ENCODE data around the gene ZNRF3. TPM values are rescaled to one million over a fixed set of nuclear protein-coding genes. Genes with fewer than 3 reads are reported as not detected.

ZNRF3 gene
- total RNA-seq, 4 donors from 2014 or later, result 6.1 to 23.2 (median 12.0) TPM

DNA sequence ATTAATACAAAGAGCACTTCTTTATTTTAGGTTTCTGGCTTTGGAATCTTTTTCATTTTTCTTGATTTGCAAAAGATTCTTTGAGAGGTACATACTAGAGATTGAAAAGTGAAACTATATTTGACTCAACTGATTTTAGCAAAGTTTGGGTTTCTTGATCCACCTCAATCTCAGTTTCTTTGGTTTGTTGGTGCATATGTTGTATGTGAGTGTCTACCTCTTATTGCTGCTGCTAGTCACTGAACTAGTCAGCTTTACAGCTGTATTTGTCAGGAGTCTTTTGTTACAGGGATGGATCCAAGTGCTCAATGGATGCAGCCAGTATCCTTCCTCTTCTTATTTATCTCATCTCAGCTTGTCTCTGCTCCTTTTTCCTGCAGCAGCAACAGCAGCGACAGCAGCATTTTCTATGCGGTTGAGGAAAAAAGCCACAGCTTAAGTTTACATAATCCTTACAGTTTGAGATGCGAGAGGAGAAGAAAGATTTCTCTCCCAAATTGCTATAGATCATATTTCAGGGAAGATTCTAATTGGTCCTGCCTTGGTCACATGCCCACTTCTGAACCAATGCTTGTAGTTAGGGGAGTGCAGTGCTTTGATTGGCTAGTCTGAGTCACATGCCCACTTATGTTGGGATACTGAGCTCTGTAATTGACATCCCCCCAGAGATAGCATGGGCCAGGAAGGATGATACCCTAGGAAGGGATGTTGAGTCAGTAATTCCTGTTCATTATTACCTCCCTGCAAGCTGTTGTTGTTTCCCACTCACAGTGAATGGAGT is 10.0 kb upstream of the ZNRF3 start:
- H3K36me3 ChIP-seq, result no peaks in the 10 kb centered on the region
- no peak overlapping the region for H3K4me3 ChIP-seq
- intact Hi-C loops (cut with DNase I; ENCODE audit: low total_unique reads), result no loop called here
- no peak for TF ChIP-seq POLR2A (IDR thresholded peaks at IDR 0.05)
- TF ChIP-seq, protein P1, sequence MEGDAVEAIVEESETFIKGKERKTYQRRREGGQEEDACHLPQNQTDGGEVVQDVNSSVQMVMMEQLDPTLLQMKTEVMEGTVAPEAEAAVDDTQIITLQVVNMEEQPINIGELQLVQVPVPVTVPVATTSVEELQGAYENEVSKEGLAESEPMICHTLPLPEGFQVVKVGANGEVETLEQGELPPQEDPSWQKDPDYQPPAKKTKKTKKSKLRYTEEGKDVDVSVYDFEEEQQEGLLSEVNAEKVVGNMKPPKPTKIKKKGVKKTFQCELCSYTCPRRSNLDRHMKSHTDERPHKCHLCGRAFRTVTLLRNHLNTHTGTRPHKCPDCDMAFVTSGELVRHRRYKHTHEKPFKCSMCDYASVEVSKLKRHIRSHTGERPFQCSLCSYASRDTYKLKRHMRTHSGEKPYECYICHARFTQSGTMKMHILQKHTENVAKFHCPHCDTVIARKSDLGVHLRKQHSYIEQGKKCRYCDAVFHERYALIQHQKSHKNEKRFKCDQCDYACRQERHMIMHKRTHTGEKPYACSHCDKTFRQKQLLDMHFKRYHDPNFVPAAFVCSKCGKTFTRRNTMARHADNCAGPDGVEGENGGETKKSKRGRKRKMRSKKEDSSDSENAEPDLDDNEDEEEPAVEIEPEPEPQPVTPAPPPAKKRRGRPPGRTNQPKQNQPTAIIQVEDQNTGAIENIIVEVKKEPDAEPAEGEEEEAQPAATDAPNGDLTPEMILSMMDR (IDR thresholded peaks at IDR 0.05), result no peak
- no peaks in the 10 kb centered on the region for H3K9me3 ChIP-seq
- no peak for DNase-seq
- no peaks in the 10 kb centered on the region for H3K27me3 ChIP-seq
- no peaks in the 10 kb centered on the region for H3K4me1 ChIP-seq
- H3K27ac ChIP-seq, result no peak overlapping the region

DNA sequence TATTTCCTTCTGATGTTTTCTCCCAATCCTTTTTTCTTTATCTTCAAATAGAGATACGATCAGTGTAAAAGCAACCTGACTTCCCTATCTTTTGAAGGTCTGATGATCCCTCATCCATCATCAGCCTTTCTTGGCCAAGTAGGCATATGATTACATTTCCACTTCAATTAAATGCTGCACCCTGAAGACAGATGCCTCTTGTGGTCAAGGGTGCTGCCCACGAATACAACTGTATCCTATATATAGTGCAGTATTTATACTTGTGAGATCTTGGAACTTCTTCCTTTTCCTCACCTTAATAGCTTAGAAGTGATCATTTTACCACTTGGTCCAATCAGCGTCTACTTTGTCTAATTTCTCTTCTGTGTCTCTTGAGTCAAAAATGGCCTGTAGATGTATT is 9.3 kb upstream of the ZNRF3 start:
- no peak for TF ChIP-seq POLR2A (IDR thresholded peaks at IDR 0.05)
- TF ChIP-seq, protein P1 (IDR thresholded peaks at IDR 0.05), result no peak
- no peaks in the 10 kb centered on the region for H3K27me3 ChIP-seq
- H3K27ac ChIP-seq, result no peak overlapping the region
- no peaks in the 10 kb centered on the region for H3K9me3 ChIP-seq
- DNase-seq, result no peak
- no peak overlapping the region for H3K4me3 ChIP-seq
- intact Hi-C loops (cut with DNase I; ENCODE audit: low total_unique reads), result no loop called here
- no peaks in the 10 kb centered on the region for H3K36me3 ChIP-seq
- no peaks in the 10 kb centered on the region for H3K4me1 ChIP-seq

DNA sequence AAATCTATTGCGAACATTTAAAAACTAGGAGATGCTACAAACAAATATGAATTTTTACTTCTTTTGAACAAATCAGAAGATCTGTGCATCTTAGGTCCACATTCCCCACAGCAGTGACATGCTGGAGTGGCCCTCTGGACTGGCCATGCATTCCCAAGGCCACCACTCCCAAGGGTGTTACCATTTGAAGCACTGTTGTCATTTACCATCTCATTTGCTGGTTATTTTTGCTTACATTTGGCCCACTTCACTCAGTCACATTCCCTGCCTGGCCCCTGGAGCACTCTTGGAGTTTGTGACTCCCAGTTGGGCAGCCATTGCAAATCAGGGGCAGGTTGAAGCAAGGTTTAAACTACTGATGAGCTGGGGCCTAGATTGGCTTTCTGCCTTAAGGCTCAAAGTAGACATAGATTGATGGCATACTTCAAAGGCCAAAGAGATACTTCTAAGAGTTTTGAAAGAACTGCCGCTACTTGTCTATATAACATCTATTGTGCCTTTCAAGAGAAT is 8.5 kb upstream of the ZNRF3 start:
- Histone ChIP-seq H3K4me3 (no peak overlapping the region), H3K27ac (no peak overlapping the region), H3K4me1 (no peaks in the 10 kb centered on the region), H3K27me3 (no peaks in the 10 kb centered on the region), H3K9me3 (no peaks in the 10 kb centered on the region), H3K36me3 (no peaks in the 10 kb centered on the region)
- DNase-seq, result no peak
- no peak for TF ChIP-seq POLR2A (IDR thresholded peaks at IDR 0.05)
- intact Hi-C loops (cut with DNase I; ENCODE audit: low total_unique reads), result no loop called here

DNA sequence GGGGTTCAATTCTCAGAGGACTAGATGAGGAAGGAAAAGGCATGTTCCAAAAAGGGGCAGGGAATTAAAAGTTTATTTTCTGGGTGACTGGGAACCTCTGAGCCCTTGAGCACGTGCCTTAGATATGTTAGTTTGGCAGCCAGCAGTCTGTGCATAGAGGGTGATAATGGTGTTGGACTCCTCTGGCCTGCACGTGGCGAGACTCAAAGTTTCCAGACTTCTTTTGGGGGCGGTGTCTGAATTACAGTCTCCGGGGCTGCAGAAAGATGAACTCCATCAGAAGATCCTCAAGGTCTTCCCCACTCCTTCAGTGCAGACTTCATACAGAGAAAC is 861 bp upstream of the ZNRF3 start:
- no peaks in the 10 kb centered on the region for H3K4me1 ChIP-seq
- intact Hi-C loops (cut with DNase I; ENCODE audit: low total_unique reads), result loop anchor here (10.0 kb wide), 1 partner anchor 152 kb away; no protein-coding TSS in a partner anchor
- TF ChIP-seq, protein P1 (IDR thresholded peaks at IDR 0.05), result no peak
- no peak for TF ChIP-seq POLR2A (IDR thresholded peaks at IDR 0.05)
- DNase-seq, result no peak
- no peaks in the 10 kb centered on the region for H3K9me3 ChIP-seq
- H3K27ac ChIP-seq, result peak overlapping the region; percentile 70 to 71
- H3K36me3 ChIP-seq, result no peaks in the 10 kb centered on the region
- H3K4me3 ChIP-seq, result peak overlapping the region; percentile 54 to 59
- H3K27me3 ChIP-seq, result no peaks in the 10 kb centered on the region

DNA sequence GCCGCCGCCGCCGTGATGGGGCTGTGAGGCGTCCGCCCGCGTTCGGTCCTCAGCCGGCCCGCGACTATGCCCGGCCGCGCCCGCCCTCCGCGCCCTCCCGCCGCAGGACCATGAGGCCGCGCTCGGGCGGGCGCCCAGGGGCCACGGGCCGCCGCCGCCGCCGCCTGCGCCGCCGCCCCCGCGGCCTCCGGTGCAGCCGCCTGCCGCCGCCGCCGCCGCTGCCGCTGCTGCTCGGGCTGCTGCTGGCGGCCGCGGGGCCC is 215 bp downstream of the ZNRF3 start:
- Histone ChIP-seq H3K36me3 (no peaks in the 10 kb centered on the region), H3K4me3 (peak overlapping the region; percentile 37 to 70), H3K27me3 (no peaks in the 10 kb centered on the region), H3K4me1 (no peaks in the 10 kb centered on the region), H3K9me3 (no peaks in the 10 kb centered on the region), H3K27ac (peak overlapping the region; percentile 66 to 84)
- no peak for TF ChIP-seq POLR2A (IDR thresholded peaks at IDR 0.05)
- TF ChIP-seq, protein P1 (IDR thresholded peaks at IDR 0.05), result no peak
- intact Hi-C loops (cut with DNase I; ENCODE audit: low total_unique reads), result loop anchor here (10.0 kb wide), 1 partner anchor 151 kb away; no protein-coding TSS in a partner anchor
- no peak for DNase-seq

Measured in uterus (tissue), 4 donors.